ENCODE results near the gene GLT1D1. TPM values are rescaled to one million over a fixed set of nuclear protein-coding genes. Genes with fewer than 3 reads are reported as not detected.

Gene GLT1D1
- total and polyA plus RNA-seq, 12 donors: 0.07 to 3.3 (median 0.66) TPM; not detected in 1

DNA sequence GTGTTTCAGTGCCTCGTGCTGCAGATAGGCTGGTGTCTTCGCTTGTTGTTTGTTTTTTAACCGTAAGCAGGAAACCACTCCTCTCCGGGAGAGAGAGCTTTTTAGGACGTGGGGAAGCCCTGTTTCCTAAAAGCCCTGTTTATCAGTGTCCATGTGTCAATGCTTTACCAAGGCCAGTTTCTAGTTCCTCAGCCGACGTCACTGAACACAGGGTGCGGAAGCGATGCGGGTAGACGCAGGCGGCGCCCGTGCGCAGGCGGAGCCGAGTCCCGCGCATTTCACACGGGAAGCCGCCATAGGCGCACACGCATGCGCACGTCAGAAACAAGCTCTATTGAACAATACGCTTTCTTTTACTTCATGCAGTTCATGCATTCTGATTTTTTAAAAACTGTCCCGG lies 79.8 kb downstream of the GLT1D1 start:
- WGBS, 2 donors: 70 to 71% methylated on average over 27 of the region's 27 CpGs
- H3K4me3 ChIP-seq: no peak overlapping the region
- DNase-seq (no peak), ATAC-seq (no peak)
- peaks cover 0 to 9% (median 0%) of the 10 kb centered on the region in 7 donors for H3K27me3 ChIP-seq
- no peak overlapping the region for H3K27ac ChIP-seq
- intact Hi-C loops (cut with DNase I): no loop called here
- no peaks in the 10 kb centered on the region for H3K9me3 ChIP-seq
- TF ChIP-seq, protein P1, sequence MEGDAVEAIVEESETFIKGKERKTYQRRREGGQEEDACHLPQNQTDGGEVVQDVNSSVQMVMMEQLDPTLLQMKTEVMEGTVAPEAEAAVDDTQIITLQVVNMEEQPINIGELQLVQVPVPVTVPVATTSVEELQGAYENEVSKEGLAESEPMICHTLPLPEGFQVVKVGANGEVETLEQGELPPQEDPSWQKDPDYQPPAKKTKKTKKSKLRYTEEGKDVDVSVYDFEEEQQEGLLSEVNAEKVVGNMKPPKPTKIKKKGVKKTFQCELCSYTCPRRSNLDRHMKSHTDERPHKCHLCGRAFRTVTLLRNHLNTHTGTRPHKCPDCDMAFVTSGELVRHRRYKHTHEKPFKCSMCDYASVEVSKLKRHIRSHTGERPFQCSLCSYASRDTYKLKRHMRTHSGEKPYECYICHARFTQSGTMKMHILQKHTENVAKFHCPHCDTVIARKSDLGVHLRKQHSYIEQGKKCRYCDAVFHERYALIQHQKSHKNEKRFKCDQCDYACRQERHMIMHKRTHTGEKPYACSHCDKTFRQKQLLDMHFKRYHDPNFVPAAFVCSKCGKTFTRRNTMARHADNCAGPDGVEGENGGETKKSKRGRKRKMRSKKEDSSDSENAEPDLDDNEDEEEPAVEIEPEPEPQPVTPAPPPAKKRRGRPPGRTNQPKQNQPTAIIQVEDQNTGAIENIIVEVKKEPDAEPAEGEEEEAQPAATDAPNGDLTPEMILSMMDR (IDR thresholded peaks at IDR 0.05): no peak
- no peaks in the 10 kb centered on the region for H3K4me1 ChIP-seq
- H3K36me3 ChIP-seq: no peaks in the 10 kb centered on the region

DNA sequence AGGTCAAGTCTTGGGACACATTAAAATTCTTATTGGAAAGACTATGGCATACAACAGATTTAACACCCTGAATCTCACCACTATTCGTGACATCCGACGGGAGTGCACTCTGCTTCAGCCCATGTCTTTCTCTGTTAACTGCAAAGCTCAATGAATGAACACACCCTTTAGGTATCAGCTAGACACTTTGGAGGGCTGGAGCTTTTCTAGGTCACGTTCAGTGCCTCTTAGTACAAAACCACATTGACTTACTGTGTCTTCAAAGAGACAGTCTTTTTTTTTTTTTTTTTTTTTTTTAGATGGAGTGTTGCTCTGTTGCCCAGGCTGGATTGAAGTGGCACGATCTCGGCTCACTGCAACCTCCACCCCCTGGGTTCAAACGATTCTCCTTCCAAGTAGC lies 80.6 kb downstream of the GLT1D1 start:
- intact Hi-C loops (cut with DNase I): no loop called here
- DNase-seq (no peak), ATAC-seq (no peak)
- TF ChIP-seq, protein P1 (IDR thresholded peaks at IDR 0.05): no peak
- no peak overlapping the region for H3K4me3 ChIP-seq
- H3K36me3 ChIP-seq: no peaks in the 10 kb centered on the region
- 87 to 90% methylated on average over 7 of the region's 7 CpGs for WGBS, 2 donors
- no peaks in the 10 kb centered on the region for H3K9me3 ChIP-seq
- no peak overlapping the region for H3K27ac ChIP-seq
- H3K4me1 ChIP-seq: no peaks in the 10 kb centered on the region
- H3K27me3 ChIP-seq: peaks cover 0 to 9% (median 0%) of the 10 kb centered on the region in 7 donors

DNA sequence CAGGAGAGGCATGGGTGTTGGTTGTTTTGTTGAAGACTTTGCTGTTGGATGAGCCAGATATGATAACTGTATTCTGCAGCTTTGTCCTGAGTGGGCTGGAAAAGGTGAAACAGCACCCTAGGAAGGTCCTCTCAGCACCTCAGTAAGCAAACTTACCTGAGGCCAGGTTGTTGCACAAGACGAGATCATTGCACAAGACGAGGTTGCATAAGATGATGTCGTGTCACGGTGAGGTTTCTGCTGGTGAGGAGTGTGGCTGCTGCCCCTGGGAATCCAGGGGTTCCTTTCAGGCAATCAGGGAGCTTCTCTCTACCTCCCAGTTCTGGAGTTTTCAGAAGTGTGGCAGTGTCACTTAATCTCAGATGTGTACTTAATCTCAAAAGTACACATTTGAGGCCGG lies 85.6 kb downstream of the GLT1D1 start:
- H3K4me3 ChIP-seq: no peak overlapping the region
- no peaks in the 10 kb centered on the region for H3K4me1 ChIP-seq
- H3K27ac ChIP-seq: no peak overlapping the region
- no peak for DNase-seq
- 75 to 86% methylated on average over 5 of the region's 5 CpGs for WGBS, 2 donors
- H3K36me3 ChIP-seq: no peaks in the 10 kb centered on the region
- TF ChIP-seq, protein P1 (IDR thresholded peaks at IDR 0.05): no peak
- H3K9me3 ChIP-seq: no peaks in the 10 kb centered on the region
- ATAC-seq: no peak
- H3K27me3 ChIP-seq: peaks cover 0 to 5% (median 0%) of the 10 kb centered on the region in 7 donors
- intact Hi-C loops (cut with DNase I): no loop called here

DNA sequence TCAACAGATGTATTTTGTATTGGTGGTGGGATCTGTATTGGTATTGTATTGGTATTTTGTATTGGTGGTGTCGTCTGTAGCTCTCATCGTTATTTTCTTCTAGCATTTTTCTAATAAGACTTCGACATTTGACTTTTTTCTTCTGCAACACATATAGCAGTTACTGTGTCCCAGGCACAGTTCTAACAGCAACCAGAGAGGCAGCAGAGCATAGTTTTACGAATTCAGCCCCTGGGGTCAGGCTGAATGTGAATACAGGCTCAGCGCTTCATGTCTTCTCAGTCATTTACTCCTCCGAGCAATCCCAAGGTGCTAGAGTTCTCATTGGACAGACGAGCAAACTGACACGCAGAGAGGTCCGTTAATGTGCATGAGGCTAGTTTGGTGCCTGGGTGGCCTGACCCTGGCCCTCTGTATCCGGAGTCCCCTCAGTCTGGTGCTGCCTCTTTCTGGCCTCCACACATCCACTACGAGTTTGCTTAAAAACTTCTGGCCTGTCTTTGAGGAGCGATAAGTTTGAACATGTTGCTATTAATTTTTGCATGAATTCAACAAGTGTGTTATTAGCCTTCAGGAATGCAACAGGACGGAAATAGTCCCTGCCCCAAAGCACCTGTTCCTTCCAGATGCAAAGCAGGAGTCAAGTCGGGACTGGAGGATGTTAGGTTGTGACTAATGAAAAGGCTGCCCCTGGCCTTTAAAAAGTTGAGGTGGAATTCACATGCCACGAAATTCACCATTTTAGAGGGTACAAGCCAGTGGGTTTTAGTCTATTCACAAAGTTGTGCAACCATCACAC lies 87.0 kb downstream of the GLT1D1 start:
- intact Hi-C loops (cut with DNase I): no loop called here
- WGBS, 2 donors: 85% methylated on average over 15 of the region's 15 CpGs

More for the DNA sequence above, 87.0 kb downstream of the GLT1D1 start:
- ATAC-seq: no peak
- no peak for DNase-seq
- TF ChIP-seq, protein P1 (IDR thresholded peaks at IDR 0.05): no peak
- no peak overlapping the region for H3K27ac ChIP-seq
- no peaks in the 10 kb centered on the region for H3K36me3 ChIP-seq
- H3K9me3 ChIP-seq: no peaks in the 10 kb centered on the region
- H3K27me3 ChIP-seq: peaks cover 0 to 3% (median 0%) of the 10 kb centered on the region in 7 donors
- H3K4me3 ChIP-seq: no peak overlapping the region
- no peaks in the 10 kb centered on the region for H3K4me1 ChIP-seq

Data from heart right ventricle (tissue), 16 donors.